ENCODE data around the gene TRAF1. TPM values are rescaled to one million over a fixed set of nuclear protein-coding genes. Genes with fewer than 3 reads are reported as not detected.

Gene TRAF1
- total and polyA plus RNA-seq, 10 of the 15 experiments (the other 5 are each of a cell fraction or from before 2014, with no cell fraction given) = 13.8 to 163 (median 128) TPM

GRCh38 chr9:120920806-120921178 is 5.8 kb downstream of the TRAF1 start (continued):
- TF ChIP-seq PAX5 (IDR thresholded peaks at IDR 0.05; ENCODE audit: borderline replicate concordance, low read depth, low read length) = peak; percentile 89

DNA sequence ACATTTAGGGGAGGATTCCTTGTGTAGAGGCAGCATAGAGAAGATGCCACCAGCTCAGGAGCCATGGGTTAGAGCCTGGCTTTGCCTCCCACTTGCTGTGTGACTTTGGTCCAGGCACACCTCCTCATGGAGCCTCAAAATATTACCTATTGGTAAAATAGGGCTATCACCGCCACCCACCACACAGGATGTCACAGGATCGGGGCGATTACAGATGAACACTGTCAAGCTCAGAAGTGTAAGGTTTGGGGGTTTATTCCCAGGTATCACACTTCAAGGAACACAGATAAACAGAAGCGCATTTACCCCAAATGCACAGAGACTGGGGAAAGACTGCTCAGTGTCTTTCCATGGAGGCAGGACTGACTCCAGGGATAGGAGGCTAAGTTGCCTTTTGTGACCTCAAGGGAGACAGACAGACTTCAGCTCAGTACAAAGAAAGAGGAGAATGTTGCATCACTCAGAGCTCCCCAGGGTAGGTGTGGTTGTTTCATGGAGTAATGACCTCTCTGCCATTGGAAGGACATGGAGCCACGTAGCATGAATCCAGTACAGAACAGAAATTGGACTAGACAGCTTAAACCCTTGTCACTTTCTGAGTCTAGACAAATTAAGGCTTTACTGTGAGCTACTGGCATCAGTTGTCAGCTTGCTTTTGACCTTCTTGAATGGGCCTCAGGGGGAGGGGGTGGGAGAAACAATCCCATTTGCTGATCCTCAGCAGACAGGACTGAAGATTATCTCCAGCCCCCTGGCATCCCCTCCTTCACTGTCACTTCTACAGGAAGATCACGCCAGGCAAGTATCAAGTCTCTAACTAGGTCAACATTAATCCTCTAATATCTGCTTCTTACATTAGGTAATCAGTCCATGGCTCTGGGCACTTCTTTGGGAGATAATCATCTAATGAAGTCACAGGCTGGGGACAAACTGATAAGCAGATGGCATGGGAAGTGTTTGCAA is 6.5 kb downstream of the TRAF1 start:
- no peak overlapping the region for H2AFZ ChIP-seq (ENCODE audit: control insufficient read depth, low read depth, low read length)
- no peak for DNase-seq (ENCODE audit: low read depth, low spot score)
- BruUV-seq (replicated peaks) = no TSS peak
- H3K27ac ChIP-seq (ENCODE audit: control insufficient read depth, insufficient read depth) = peak overlapping the region; percentile 99
- in situ Hi-C loops (cut with MboI) (no loop called here), intact Hi-C loops (cut with micrococcal nuclease; ENCODE audit: unreplicated experiment) (loop anchor here (2.0 to 10.0 kb wide), 2 partner anchors 17 to 335 kb away; partner anchors contain the start of gene CDK5RAP2)
- ChIA-PET POLR2A (interaction anchor here (0.6 to 18.1 kb wide), 6 partner anchors 14 to 86 kb away, joined by 3 to 383 read pairs (median 6); no protein-coding TSS in a partner anchor), CTCF (interaction anchor here (0.6 to 7.6 kb wide), 10 partner anchors 12 to 165 kb away, joined by 3 to 110 read pairs (median 4); no protein-coding TSS in a partner anchor), RAD21 (ENCODE audit: unreplicated experiment) (interaction anchor here (0.8 to 11.9 kb wide), 6 partner anchors 14 to 266 kb away, joined by 3 to 196 read pairs (median 4); no protein-coding TSS in a partner anchor), SMC1A (ENCODE audit: uncharacterized antibody, unreplicated experiment) (interaction anchor here (0.6 to 26.1 kb wide), 9 partner anchors 10 to 150 kb away, joined by 3 to 522 read pairs (median 5); partner anchors contain the start of gene PHF19)
- H3K9ac ChIP-seq (ENCODE audit: control insufficient read depth, insufficient read depth, low read length) = peak overlapping the region; percentile 99
- peaks cover 2% of the 10 kb centered on the region; the same call in 1 of the 3 replicates for H3K9me3 ChIP-seq (replicated peaks; ENCODE audit: control insufficient read depth, insufficient read depth, low read length)
- H3K36me3 ChIP-seq (ENCODE audit: control insufficient read depth in 2 of 2, insufficient read depth in 2 of 2, low read length in 1 of 2) = peaks cover 16 to 25% of the 10 kb centered on the region in 2 experiments
- no peaks in the 10 kb centered on the region for H3K27me3 ChIP-seq (replicated peaks in 1 of 2; ENCODE audit: control insufficient read depth in 2 of 2, insufficient read depth in 2 of 2, low read length in 1 of 2)
- peaks cover 35% of the 10 kb centered on the region for H3K4me1 ChIP-seq (ENCODE audit: control insufficient read depth, insufficient read depth, low read length)
- no peak for ATAC-seq
- FAIRE-seq = no peak
- H3K4me2 ChIP-seq (ENCODE audit: control insufficient read depth, insufficient read depth) = peak overlapping the region; percentile 38
- WGBS (ENCODE audit: insufficient coverage, insufficient replicate concordance, low lambda C conversion rate, missing lambda C conversion rate) = 46% methylated on average over 6 of the region's 6 CpGs
- peak overlapping the region; percentile 88; the same call in 1 of the 2 replicates for H3K4me3 ChIP-seq
- peaks cover 91% of the 10 kb centered on the region for H3K79me2 ChIP-seq (ENCODE audit: control insufficient read depth, insufficient read depth, low read length)
- H4K20me1 ChIP-seq (ENCODE audit: control insufficient read depth, insufficient read depth) = no peaks in the 10 kb centered on the region
- TF ChIP-seq KAT2A (conservative IDR thresholded peaks at IDR 0.05; ENCODE audit: control insufficient read depth, low read depth, low read length) (no peak), CEBPZ (IDR thresholded peaks at IDR 0.05; ENCODE audit: low read depth, low read length) (no peak), SIX5 (IDR thresholded peaks at IDR 0.05; ENCODE audit: low read depth, low read length, severe bottlenecking) (no peak), GATAD2B (conservative IDR thresholded peaks at IDR 0.05; ENCODE audit: low read depth) (no peak), GABPA (IDR thresholded peaks at IDR 0.05; ENCODE audit: low read depth) (no peak), POLR2AphosphoS2 (IDR thresholded peaks at IDR 0.05; ENCODE audit: low read depth, low read length) (0 out of 2 replicates have a peak, but pooled peaks have one; percentile 13), MEF2A (IDR thresholded peaks at IDR 0.05; ENCODE audit: insufficient read depth, low read depth, low read length) (no peak), NFYB (IDR thresholded peaks at IDR 0.05; ENCODE audit: insufficient read depth, low read depth, low read length) (no peak), ZBED1 (IDR thresholded peaks at IDR 0.05; ENCODE audit: borderline replicate concordance) (0 out of 2 replicates have a peak, but pooled peaks have one; percentile 26), SMARCA5 (IDR thresholded peaks at IDR 0.05) (0 out of 2 replicates have a peak, but pooled peaks have one; percentile 37), BHLHE40 (IDR thresholded peaks at IDR 0.05; ENCODE audit: borderline replicate concordance in 1 of 2, low read depth in 2 of 2, low read length in 1 of 2) (no peak), SREBF1 (IDR thresholded peaks at IDR 0.05; ENCODE audit: low read length) (no peak), NR2F1 (conservative IDR thresholded peaks at IDR 0.05) (no peak), SMAD1 (IDR thresholded peaks at IDR 0.05; ENCODE audit: low read depth, partially characterized antibody) (no peak), POLR2AphosphoS5 (IDR thresholded peaks at IDR 0.05; ENCODE audit: low read length) (peak; percentile 34), POLR2A (IDR thresholded peaks at IDR 0.05; ENCODE audit: low read depth, low read length) (no peak), SUZ12 (IDR thresholded peaks at IDR 0.05; ENCODE audit: unreplicated experiment) (no peak), CBX5 (IDR thresholded peaks at IDR 0.05; ENCODE audit: low read depth) (no peak), DPF2 (IDR thresholded peaks at IDR 0.05) (0 out of 2 replicates have a peak, but pooled peaks have one; percentile 60)
